Measurements from ENCODE around the gene VOPP1. TPM values are rescaled to one million over a fixed set of nuclear protein-coding genes. Genes with fewer than 3 reads are reported as not detected.

VOPP1 gene
- total and polyA plus RNA-seq, 8 donors: 15.1 to 37.3 (median 19.2) TPM

- 0% methylated on average over 73 to 94 of the region's 97 CpGs for WGBS, 2 donors
- H3K27ac ChIP-seq: peak overlapping the region; percentile 58 to 82 (median 72)
- H3K4me1 ChIP-seq: peaks cover 0 to 19% (median 0%) of the 10 kb centered on the region in 3 donors
- intact Hi-C loops (cut with DNase I): no loop called here
- no peaks in the 10 kb centered on the region for H3K27me3 ChIP-seq
- FAIRE-seq (no peak), ATAC-seq (peak; percentile 55 to 66 (median 65)), DNase-seq (peak in 5 of 6 donors; percentile 32 to 78 (median 53))
- no peaks in the 10 kb centered on the region for H3K9me3 ChIP-seq
- no peak for TF ChIP-seq CTCF (IDR thresholded peaks at IDR 0.05)
- H3K36me3 ChIP-seq: no peaks in the 10 kb centered on the region
- peak overlapping the region; percentile 90 to 99 (median 98) for H3K4me3 ChIP-seq
Observed at GRCh38 chr7:55571511-55572377, 558 bp downstream of the VOPP1 start.

- 33 to 36% methylated on average over 5 of the region's 5 CpGs for WGBS, 2 donors
Observed at GRCh38 chr7:55570939-55571338, 1.4 kb downstream of the VOPP1 start.

GRCh38 chr7:55570218-55570873 lies 2.0 kb downstream of the VOPP1 start:
- 90 to 95% methylated on average over 17 to 18 of the region's 18 CpGs for WGBS, 2 donors

More at GRCh38 chr7:55570939-55571338, 1.4 kb downstream of the VOPP1 start:
- H3K4me3 ChIP-seq: peak overlapping the region in 3 of 4 donors; percentile 90 to 99 (median 96)
- TF ChIP-seq CTCF (IDR thresholded peaks at IDR 0.05): no peak
- peaks cover 0 to 19% (median 0%) of the 10 kb centered on the region in 3 donors for H3K4me1 ChIP-seq
- ATAC-seq (no peak), FAIRE-seq (no peak), DNase-seq (no peak)
- no peaks in the 10 kb centered on the region for H3K9me3 ChIP-seq
- no peaks in the 10 kb centered on the region for H3K36me3 ChIP-seq
- no peaks in the 10 kb centered on the region for H3K27me3 ChIP-seq
- peak overlapping the region in 3 of 4 donors; percentile 64 to 82 (median 80) for H3K27ac ChIP-seq
- intact Hi-C loops (cut with DNase I): no loop called here

GRCh38 chr7:55569797-55570196 lies 2.5 kb downstream of the VOPP1 start:
- no peak for ATAC-seq
- 55 to 56% methylated on average over 4 of the region's 4 CpGs for WGBS, 2 donors
- no peak for FAIRE-seq

More at GRCh38 chr7:55570218-55570873, 2.0 kb downstream of the VOPP1 start:
- Histone ChIP-seq H3K4me3 (peak overlapping the region in 1 of 4 donors; percentile 99), H3K36me3 (no peaks in the 10 kb centered on the region), H3K27me3 (no peaks in the 10 kb centered on the region), H3K27ac (peak overlapping the region in 1 of 4 donors; percentile 80), H3K4me1 (peaks cover 0 to 19% (median 0%) of the 10 kb centered on the region in 3 donors), H3K9me3 (no peaks in the 10 kb centered on the region)
- intact Hi-C loops (cut with DNase I): no loop called here
- ATAC-seq (no peak), DNase-seq (no peak), FAIRE-seq (no peak)
- TF ChIP-seq CTCF (IDR thresholded peaks at IDR 0.05): no peak

More at GRCh38 chr7:55569797-55570196, 2.5 kb downstream of the VOPP1 start:
- Histone ChIP-seq H3K36me3 (no peaks in the 10 kb centered on the region), H3K27ac (peak overlapping the region in 1 of 4 donors; percentile 22), H3K4me3 (no peak overlapping the region), H3K27me3 (no peaks in the 10 kb centered on the region), H3K4me1 (peaks cover 0 to 19% (median 0%) of the 10 kb centered on the region in 3 donors), H3K9me3 (no peaks in the 10 kb centered on the region)
- intact Hi-C loops (cut with DNase I): no loop called here
- no peak for TF ChIP-seq CTCF (IDR thresholded peaks at IDR 0.05)
- no peak for DNase-seq
